HG02885 (cell line): ENCODE results near the gene FPR1.
"Not testable (repeated sequence)": the region's sequence is repeated elsewhere in the genome, so short reads cannot be mapped to it uniquely, and the experiment has no call there.

ENCODE experiments used
- ATAC-seq: cut with Tn5 transposase; IDR thresholded peaks from one replicate; pipeline ENCODE4 v1.9.1; 2021; ENCODE audit warnings: mild to moderate bottlenecking; ENCODE audit not compliant: unreplicated experiment, poor library complexity

Gene FPR1

DNA sequence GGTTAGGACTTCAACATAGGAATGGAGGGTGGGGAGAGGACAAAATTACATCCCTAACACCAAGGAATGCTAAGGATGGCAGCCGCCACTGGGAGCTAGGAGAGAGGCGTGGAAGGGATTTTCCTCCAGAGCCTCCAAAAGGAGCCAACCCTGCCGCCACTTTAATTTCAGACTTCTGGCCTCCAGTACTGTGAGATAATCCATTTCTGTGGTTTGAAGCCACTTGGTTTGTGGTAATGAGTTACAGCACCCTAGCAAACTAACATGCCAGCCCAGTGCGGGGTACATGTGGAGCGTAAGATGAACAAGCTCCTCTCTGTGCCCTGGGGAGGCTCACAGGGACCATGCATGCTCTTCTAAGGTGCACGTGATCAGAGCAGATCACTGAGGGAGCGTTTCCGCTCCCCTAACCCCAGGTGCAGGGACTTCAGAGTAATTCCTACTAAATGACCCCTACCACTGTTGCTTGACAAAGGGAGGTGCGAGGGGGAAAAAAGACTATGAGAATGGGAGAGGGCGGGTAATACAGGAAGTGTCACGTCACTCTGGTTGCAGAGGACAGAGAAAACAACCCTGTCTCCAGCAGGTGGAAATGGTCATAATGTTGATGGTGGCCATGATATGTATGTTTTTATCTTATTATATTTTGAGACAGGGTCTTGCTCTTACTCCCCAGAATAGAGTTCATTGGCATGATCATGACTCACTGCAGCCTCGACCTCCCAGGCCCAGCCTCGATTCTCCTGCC, 12.0 kb downstream of the FPR1 start:
- ATAC-seq, result no peak

DNA sequence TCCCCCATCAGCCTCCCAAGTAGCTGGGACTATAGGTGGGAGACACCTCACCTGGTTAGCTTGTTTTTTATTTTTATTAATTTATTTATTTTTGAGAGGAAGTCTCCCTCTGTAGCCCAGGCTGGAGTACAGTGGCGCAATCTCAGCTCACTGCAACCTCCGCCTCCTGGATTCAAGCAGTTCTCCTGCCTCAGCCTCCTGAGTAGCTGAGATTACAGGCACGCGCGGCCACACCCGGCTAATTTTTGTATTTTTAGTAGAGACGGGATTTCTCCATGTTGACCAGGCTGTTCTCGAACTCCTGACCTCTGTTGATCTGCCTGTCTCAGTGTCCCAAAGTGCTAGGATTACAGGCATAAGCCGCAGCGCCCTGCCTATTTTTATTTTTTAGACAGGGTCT, 13.2 kb downstream of the FPR1 start:
- ATAC-seq, result not testable (repeated sequence)

DNA sequence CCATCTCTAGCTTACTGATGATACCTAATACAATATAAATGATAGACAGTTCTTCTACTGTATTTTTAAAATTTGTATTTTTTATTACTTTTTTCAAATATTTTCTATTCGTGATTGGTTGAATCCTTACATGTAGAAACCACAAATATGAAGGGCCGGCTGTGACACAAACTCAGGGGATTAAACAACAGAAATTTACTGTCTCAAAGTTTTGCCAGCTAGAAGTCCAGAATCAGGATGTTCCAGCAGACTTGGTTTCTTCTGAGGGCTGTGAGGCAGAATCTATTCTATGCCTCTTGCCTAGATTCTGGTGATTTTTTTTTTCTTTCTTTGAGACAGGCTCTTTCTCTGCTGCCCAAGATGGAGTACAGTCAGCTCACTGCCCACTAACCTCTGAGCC, 13.8 kb downstream of the FPR1 start:
- no peak for ATAC-seq

DNA sequence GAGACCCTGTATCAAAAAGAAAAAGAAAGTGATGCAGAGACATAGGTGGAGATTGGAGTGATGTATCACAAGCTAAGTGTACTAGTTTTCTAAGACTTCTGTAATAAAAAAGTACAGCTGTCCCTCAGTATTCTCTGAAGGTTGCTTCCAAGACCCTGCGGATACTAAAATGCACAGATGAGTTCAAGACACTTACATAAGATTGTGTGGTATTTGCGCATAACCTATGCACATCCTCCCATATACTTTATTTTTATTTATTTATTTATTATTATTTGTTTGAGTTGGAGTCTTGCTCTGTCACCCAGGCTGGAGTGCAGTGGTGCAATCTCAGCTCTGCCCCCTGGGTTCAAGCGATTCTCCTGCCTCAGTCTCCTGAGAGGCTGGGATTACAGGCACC, 14.3 kb downstream of the FPR1 start:
- no peak for ATAC-seq

DNA sequence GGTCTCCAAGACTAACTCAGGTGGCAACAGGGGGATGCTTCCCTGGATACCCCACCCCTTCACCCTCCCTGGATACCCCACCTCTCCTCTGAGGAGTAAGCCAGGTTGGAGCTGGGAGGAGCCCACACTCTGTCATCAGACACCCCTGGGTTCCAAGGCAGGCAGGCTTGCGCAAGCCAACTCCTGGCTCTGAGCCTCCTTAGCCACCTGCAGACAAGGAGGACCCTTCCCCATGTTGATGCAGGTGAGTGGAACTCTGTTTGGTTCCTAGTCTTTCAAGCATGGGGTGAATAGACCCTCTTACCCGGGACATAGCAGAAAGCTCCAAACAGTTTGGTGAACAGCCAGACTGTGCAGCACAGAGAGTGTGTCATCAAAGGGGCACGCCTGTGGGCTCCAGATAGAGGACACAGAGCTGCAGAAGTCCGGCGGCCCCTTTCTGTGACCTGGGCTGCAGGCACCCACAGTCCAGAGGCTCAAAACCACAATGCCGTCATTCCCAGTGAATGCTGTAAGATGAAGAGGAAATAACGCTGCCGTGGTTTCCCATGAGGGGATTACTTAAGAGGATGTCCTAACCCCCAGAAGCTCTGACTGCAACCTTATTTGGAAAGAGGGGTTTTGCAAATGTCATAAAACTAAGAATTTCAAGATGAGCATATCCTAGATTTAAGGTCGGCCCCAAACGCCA, 15.8 kb downstream of the FPR1 start:
- ATAC-seq, result no peak

DNA sequence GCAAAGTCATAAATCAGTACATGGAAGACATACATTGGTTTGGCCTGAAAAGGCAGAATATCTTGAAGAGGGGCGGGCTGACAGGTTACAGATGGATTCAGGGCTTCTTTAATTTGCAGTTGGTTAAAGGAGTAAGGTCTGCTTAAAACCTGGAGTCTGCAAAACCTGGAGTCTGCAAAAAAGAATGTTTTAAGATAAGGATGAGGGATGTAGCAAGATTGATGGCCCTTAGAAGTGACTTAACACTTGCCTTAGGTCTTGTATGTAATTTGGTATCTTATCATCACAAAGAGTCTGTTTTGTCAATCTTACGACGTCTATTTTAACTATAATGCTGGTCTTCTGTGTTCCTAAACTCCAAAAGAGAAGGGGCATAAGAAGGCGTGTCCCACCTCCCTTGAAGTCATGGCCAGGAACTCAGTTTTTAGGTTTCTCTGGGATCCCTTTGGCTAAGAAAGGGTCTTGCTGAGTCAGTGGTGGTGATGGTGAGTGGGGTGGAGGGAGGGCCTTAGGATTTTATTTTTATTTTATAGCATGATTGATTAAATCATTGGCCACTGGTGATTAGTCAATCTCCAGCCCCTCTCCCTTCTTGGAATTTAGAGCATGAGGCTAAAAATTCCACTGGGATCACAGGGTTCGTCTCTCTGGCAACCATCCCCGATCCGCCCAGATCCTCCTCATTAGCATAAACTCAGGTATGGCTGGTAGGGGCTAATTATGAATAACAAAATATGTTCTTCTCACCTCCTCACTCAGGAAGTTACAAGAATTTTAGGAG, 17.7 kb downstream of the FPR1 start:
- no peak for ATAC-seq

DNA sequence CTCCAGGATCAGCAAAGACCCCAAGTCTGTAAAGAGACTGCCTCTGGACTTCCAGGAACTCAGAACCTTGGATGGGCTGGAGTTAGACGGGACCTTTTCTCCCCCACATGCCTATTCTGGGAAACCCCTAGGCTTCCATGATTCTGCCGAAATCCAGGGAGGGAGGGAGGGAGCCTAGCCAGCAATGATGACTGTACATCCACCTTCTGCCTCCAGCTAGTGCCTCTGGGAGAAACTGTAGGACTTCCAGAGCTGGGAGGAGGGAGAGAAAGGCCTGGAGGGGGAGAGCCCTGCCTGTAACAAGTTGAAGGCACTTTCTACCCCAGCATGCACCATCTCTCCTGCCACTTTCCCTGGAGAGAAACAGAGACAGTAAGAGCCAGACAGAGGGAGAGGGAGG, 21.9 kb downstream of the FPR1 start:
- no peak for ATAC-seq

DNA sequence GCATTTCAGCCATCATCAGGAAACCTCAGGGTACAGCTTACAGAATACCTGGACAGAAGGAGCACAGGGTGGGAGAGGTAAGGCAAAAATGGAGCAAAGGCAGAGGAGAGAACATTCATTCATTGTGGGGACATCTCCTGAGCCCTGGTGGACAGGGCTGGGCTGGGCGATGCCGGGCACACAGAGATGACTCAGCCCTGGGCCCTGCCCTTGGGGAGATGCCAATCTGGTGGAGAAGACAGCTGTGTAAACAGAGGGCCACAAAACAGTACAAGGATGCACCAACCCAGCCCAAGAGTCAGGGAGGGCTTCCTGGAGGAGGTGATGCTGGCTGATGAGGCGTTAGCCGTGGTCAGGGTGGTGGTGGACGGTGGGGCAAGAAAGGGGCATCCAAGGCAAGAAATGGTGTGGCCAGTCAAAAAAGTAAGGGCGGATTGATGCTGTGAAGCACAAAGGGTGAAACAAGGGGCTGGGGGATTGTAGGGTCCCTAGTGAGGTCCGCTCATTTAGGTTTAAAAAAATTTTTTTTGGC, 24.3 kb downstream of the FPR1 start:
- no peak for ATAC-seq

DNA sequence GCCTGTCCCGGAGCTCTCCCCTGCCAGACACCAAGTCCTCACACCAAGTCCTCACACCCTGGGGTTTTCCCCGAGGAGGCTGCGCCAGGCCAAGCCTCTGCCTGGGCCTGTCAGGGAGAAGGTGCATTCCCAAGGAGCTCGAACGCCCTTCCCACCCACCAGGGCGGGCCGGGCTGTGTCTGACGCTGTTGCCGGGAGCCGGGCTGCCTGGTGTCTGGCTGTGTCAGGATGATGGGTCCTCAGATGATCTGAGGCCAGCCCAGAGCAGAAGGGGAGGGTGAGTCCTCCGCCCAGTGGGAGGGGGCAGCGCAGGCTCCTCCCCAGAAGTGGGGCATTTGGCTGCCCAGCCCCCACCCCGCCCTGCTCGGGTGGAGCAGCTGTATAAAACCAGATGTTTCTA, 25.6 kb downstream of the FPR1 start:
- no peak for ATAC-seq

DNA sequence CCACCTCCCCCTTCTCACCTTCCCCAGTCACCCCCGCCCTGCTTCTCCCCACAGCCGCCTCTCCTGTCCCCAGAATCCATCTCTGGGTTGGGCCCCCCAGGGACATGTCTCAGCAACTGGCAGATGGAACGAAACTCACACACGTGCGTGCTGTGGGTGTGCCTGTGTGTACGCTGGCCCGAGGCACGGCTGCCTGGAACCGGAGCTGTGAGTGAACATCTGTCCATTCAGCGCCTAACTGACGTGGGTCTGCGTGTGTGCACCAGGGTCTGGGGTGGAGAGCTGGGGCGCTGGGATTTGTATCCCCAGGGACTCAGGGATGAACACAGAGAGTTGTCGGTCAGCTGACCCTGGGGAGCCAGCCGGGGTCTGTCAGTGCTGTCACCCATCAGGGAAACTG, 27.1 kb downstream of the FPR1 start:
- ATAC-seq, result no peak

DNA sequence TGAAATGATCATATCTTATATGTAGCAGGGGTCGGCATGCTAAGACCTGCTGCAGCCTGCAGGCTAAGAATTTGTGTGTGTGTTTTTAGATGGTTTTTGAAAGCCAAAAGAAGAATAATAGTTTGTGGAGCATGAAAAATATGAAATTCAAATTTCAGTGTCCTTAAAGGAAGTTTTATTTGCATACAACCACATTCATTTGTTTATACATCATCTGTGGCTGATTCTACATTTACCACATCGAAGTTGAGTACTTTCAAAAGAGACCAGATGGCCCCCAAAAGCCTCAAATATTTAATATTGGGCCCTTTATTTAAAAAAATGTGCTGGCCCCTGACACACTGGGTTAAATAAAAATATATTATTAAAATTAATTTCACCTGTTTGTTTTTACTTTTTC, 29.2 kb downstream of the FPR1 start:
- no peak for ATAC-seq

DNA sequence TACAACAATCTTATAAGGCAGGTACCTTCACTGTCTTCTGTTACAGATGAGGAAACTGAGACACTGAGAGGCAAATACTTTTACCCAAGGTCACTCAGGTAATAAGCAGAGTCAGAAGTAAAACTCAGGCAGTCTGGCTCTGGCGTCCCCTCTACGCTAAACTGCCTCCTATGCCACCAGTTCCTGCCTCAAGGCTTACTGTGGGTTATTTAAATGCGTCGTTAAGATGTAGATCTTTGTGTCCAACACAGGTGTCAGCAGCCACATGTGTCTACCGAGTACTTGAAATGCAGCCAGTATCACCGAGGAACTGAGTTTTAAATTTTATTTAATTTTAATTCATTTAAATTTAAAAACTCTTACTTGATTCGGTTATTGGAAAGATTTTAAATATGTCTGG, 29.8 kb downstream of the FPR1 start:
- ATAC-seq, result no peak

DNA sequence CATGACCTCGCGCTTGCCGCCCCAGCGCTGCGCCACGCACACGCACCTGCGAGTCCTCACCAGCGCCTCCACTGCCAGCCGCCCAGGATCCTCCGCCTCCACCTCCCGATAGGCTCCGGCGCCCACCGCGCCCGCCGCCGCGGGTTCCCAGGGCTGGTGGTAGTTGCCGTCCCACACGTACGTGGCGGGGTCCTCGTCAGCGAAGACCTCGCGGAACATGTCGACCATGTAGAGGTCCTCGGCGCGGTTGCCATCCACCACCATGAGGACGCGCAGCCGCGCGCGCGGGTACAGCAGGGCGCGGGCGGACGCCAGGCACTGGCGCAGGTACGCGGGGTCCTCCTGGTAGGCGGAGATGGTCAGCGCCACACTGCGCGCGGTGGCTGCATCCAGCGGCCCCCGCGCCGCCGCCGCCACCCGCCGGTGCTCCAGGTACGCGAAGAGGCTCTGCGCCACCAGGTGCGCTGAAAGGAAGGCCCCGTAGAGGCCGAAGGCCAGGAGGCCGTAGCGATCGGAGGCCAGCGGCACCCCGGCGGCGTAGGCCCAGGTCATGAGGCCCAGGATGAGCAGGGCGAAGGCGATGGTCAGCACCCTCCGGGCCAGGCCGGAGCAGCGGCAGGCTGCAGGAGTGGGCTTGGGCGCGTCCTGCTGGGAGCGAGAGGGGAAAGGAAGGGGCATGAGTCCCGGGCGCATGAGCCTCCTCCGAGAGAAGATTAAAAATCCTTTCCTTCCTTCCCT, 32.3 kb downstream of the FPR1 start:
- ATAC-seq, result no peak

DNA sequence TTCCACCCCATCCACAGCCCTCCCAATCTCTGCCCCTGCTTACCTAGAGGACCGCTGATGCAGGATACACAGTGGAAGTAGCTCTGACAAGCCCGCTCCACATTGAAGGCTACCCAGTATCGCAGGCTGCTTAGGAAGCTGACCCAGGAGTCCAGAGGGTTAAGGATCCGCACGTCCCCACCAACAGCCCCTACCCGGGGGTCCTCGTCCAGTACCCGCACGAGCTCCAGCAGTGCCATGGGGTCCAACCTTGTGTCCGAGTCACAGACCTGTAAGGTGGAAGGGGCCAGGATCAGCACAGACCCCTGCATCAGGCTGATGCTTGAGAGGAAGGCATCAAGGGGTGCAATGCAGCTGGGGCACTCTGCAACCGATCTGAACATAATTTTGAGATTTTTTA, 34.8 kb downstream of the FPR1 start:
- no peak for ATAC-seq

DNA sequence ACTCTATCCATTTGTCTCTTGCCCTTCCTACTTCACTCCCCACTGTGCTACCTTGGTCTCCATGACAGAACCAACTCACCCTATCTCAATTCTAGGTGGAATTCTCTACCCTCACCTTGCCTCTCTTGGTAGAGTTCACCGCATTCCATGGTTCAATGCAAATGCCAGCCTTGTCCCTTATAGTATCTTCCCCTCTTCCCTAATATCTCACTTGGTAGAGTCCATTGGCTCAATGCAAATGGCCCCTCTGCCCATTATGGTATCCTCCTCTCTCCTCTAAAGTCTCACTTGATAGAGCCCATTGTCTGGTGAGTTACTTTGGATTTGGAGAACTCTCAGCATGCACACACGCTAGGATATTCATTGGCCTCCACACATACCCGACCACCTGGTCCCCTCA, 35.8 kb downstream of the FPR1 start:
- ATAC-seq, result no peak

DNA sequence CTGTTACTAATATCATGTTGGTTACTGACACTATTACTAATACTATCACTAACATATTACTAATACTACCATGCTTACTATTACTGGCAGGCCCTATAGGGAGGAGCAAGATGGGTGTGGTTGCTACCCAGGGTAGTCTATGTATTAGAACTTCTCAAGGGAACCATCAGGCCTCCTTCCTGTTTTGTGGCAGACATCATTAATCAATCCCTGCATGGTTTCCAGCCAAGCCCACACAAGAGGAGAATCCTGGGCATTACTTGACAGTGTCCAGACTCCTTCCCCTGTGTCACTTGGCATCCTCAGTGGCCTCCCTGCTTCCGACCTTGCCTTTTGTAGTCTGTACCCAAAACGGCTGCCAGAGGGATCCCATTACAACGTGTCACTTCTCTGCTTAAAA, 36.8 kb downstream of the FPR1 start:
- ATAC-seq, result no peak

DNA sequence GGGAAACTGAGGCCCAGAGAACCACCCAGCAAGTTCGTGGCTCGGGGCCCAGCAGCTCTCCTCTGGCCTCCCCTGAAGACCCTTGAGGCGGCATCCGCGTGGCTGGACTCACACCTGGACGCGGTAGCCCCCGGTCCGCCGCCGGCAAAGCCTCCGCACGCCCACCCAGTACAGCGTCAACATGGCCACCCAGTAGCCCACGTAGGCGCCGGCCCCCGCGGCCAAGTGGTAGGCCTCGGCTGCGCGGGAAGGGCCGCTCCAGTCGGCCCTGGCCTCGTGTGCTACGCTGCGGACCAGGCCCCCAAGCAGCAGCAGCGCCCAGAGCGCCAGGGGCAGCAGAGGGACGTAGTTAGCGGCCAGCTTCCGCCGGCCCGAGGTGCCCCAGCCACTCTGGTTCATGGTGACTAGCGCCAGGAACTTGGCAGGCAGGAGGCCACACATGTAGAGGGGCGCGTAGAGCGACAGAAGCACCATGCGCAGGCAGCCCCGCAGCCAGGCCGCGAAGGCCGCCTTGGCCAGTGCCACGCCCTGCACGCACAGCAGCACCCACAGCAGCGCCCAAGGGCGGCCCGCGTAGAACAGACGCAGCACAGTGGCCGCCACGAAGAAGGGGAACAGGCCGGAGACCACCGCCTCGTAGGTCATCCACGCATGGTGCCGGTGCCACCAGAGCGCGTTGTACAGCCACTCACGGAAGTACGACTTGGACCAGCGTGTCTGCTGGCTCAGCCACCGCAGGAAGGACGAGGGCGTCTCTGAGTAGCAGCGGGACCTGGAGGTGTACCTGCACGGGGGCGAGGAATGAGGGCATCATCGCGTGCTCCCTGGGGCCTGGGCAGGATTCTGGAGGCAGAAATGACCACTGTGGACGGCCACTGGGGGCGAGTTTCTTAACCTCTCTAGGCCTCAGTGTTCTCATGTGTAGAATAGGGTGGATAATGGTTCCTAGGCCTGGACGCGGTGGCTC, 38.1 kb downstream of the FPR1 start:
- no peak for ATAC-seq

DNA sequence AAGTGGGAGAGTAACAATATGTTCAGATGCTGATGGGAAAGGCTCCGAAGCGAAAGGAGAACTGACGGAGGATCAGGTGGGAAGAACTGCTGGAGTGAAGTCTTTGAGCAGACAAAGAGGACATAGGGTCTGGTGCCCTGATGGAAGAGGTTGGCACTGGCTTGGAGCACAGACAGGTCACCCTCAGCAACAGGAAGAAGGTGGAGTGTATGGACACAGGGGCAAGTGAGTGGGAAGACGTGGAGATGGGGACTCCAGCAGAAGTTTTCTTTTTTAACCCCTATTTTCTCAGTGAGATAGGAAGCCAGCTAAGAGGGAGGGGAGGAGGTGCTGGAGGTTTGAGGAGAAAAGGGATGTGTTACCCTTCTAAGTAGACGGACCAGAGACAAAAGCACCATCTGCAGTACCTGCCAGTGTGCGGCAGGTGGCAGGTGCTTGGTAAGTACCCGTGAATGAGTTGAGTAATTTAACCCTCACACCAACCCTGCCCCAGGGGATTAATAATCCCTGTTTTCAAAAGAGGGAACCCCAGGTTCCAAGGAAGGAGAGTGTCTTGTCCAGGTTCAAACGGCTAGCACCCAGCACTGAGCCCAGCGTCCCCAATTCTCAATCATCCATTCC, 39.1 kb downstream of the FPR1 start:
- ATAC-seq, result no peak

DNA sequence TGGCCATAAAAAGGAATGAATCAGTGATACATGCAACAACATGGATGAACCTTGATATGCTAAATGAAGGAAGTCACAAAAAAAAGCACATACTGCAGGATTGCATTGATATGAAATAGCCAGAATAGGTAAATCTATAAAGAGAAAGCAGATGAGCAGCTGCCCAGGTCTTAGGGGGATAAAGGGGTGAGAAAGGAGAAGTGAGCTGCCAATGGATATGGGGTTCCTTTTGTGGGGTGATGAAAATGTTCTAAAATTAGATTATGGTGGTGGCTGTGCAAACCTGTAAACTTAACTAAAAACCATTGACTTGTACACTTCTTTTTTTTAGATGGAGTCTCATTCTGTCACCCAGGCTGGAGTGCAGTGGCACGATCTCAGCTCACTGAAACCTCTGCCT, 40.0 kb downstream of the FPR1 start:
- no peak for ATAC-seq
